K562 (cell line): ENCODE results near the gene MCM7. TPM values are rescaled to one million over a fixed set of nuclear protein-coding genes. Genes with fewer than 3 reads are reported as not detected.

Experiments
- ARID1B ChIP-seq: fragments of 450-650 bp; IDR thresholded peaks from 2 replicates; pipeline ENCODE4 v1.6.1; 2016; ENCODE audit warnings: antibody characterized with exemption, mild to moderate bottlenecking, inconsistent platforms
- ARID3B ChIP-seq: fragments of 250-450 bp; sonication (Bioruptor Pico); IDR thresholded peaks from 2 replicates; pipeline ENCODE4 v1.4.0; 2020; ENCODE audit warnings: borderline replicate concordance
- CHD2 ChIP-seq: IDR thresholded peaks from 2 replicates; pipeline ENCODE4 v1.6.1; 2011; ENCODE audit warnings: low read depth, low read length
- CXXC5 ChIP-seq: fragments of 250-450 bp; sonication (Bioruptor Pico); IDR thresholded peaks from 2 replicates; pipeline ENCODE4 v1.8.0; 2022; ENCODE audit warnings: inconsistent platforms, mild to moderate bottlenecking, moderate library complexity
- EHMT2 ChIP-seq: fragments of 450-650 bp; IDR thresholded peaks from 2 replicates; pipeline ENCODE4 v1.6.1; 2018; ENCODE audit warnings: antibody characterized with exemption
- FOXJ2 ChIP-seq: fragments of 200-800 bp; sonication (Bioruptor generic); IDR thresholded peaks from 2 replicates; pipeline ENCODE4 v1.6.1; 2016; ENCODE audit warnings: missing genetic modification characterization, missing compliant biosample characterization
- FUS ChIP-seq: fragments of 200-400 bp; formaldehyde crosslinking; optimal IDR thresholded peaks from 2 replicates; pipeline ENCODE3; 2017; ENCODE audit warnings: low read depth, low read length
- GATAD2B ChIP-seq: fragments of 450-650 bp; IDR thresholded peaks from 2 replicates; pipeline ENCODE4 v1.6.1; 2017; ENCODE audit warnings: mild to moderate bottlenecking, borderline replicate concordance
- L3MBTL2 ChIP-seq: fragments of 450-650 bp; IDR thresholded peaks from 2 replicates; pipeline ENCODE4 v1.6.1; 2016; ENCODE audit warnings: mild to moderate bottlenecking, moderate library complexity
- NCOA2 ChIP-seq, 2 experiments: fragments of 450-650 bp; IDR thresholded peaks; 2 replicates each; pipeline ENCODE4 v1.6.1; 2018; ENCODE audit warnings: mild to moderate bottlenecking in 2 of 2, moderate library complexity in 1 of 2; ENCODE audit not compliant: partially characterized antibody in 2 of 2
- NCOA4 ChIP-seq: fragments of 450-650 bp; IDR thresholded peaks from 2 replicates; pipeline ENCODE4 v1.6.1; 2018; ENCODE audit warnings: mild to moderate bottlenecking; ENCODE audit not compliant: partially characterized antibody
- NUFIP1 ChIP-seq: fragments of 450-650 bp; IDR thresholded peaks from 2 replicates; pipeline ENCODE4 v1.6.1; 2018; ENCODE audit not compliant: partially characterized antibody
- PKNOX1 ChIP-seq: fragments of 450-650 bp; IDR thresholded peaks from 2 replicates; pipeline ENCODE4 v1.6.1; 2016
- SMAD4 ChIP-seq: fragments of 250-450 bp; sonication (Bioruptor Pico); conservative IDR thresholded peaks from 2 replicates; pipeline ENCODE4 v1.8.0; 2021; ENCODE audit warnings: inconsistent platforms, mild to moderate bottlenecking, moderate library complexity
- TRIM28 ChIP-seq: fragments of 450-650 bp; IDR thresholded peaks from 2 replicates; pipeline ENCODE4 v1.6.1; 2017
- ZBTB17 ChIP-seq: fragments of 450-650 bp; formaldehyde crosslinking; IDR thresholded peaks from 2 replicates; pipeline ENCODE4 v1.4.0; 2020; ENCODE audit warnings: mild to moderate bottlenecking
- ZNF239 ChIP-seq: fragments of 250-450 bp; sonication (Bioruptor Pico); IDR thresholded peaks from 2 replicates; pipeline ENCODE4 v1.4.0; 2020; ENCODE audit warnings: mild to moderate bottlenecking
- ZNF551 ChIP-seq: fragments of 250-450 bp; sonication (Bioruptor Pico); IDR thresholded peaks from 2 replicates; pipeline ENCODE4 v1.5.0; 2021; ENCODE audit warnings: mild to moderate bottlenecking, moderate library complexity
- ZNF589 ChIP-seq: fragments of 200-800 bp; sonication (Bioruptor generic); IDR thresholded peaks from 2 replicates; pipeline ENCODE4 v1.6.1; 2016; ENCODE audit warnings: low read depth, missing genetic modification characterization, missing compliant biosample characterization
- ZNF766 ChIP-seq: fragments of 200-800 bp; sonication (Bioruptor generic); conservative IDR thresholded peaks from 2 replicates; pipeline ENCODE4 v1.6.1; 2016; ENCODE audit warnings: missing genetic modification characterization, missing compliant biosample characterization
- ZZZ3 ChIP-seq: fragments of 450-650 bp; IDR thresholded peaks from 2 replicates; pipeline ENCODE4 v1.6.1; 2016; ENCODE audit warnings: antibody characterized with exemption, mild to moderate bottlenecking, moderate library complexity
- polyA plus RNA-seq, 8 experiments: library from polyadenylated mRNA; depleted of rRNA in 4 of 8; stranded (reverse) in 5 of 8; unstranded in 3 of 8; fragments of >200 nt; fragmentation: Nextera tagmentation in 2 of 8; fragmentation: Illumina TruSeq in 1 of 8; extraction: Ambion mirVana in 2 of 8; extraction: Trizol in 1 of 8; gene quantifications; 2 replicates each; pipeline versions ENCODE4 v1.2.1 to v1.2.3, GENCODE V29; 2011 to 2014; ENCODE audit warnings: inconsistent platforms in 1 of 8, missing spikeins in 1 of 8
- total RNA-seq, 7 experiments: library from RNA; depleted of rRNA in 6 of 7; stranded (reverse); fragments of >200 nt in 6 of 7; fragmentation: Illumina TruSeq in 2 of 7; extraction: Trizol in 2 of 7; gene quantifications; 2 replicates each; pipeline versions ENCODE4 v1.2.1 to v1.2.3, GENCODE V29; 2011 to 2021; ENCODE audit warnings: low replicate concordance in 1 of 7
- TF ChIP-seq, protein P1 (sequence below), 2 experiments: fragments of 450-650 bp; IDR thresholded peaks; 2 replicates each; pipeline ENCODE4 v1.6.1; 2016
- TF ChIP-seq, protein P2 (sequence below): IDR thresholded peaks from 2 replicates; pipeline ENCODE4 v1.6.1; 2012; ENCODE audit warnings: low read depth, low read length, improper control_type of control experiment, borderline replicate concordance

Gene MCM7
- total and polyA plus RNA-seq, 9 of the 15 experiments (the other 6 are each of a cell fraction or from before 2014, with no cell fraction given), result 329 to 856 (median 437) TPM

DNA sequence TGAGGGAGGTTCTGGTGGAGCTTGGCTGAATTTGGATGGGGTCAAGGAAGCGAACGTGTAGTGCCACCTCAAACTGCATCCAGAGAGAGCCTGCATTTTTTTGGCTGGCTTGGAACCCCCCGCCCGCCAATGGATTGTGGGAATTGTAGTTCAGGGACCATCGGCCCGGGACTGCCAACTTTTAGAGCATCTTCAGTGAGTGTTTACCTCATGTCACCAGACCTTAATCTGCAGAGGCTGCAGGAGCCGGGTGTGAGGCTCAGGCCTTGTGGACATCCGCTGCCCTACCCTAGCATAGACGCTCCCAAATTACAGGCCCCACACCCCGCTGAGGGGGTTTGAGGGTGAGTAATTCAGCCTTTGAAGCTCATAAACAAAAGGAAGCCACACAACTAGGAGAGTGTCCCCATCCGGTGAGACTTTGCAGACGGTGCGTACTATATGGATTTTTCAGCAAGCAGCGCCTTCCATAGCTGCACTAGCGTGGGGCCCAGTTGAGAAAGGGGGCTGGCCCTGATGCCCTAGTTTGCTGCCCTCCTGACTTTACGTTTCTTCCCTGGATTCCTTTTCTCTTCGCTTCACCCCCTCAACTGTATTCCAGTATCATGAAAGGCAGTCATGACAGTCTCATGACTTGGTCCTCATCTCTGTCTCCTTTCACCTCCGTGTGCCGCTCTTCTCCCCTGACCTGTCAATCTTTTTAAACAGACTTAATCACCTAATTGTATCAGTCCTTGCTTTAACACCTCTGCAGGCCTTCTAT is 19.0 kb upstream of the MCM7 start (continued):
- TF ChIP-seq L3MBTL2, result 0 out of 2 replicates have a peak, but pooled peaks have one; percentile 56
- no peak for TF ChIP-seq ZNF551 (CRISPR knock-in tag)
- no peak for TF ChIP-seq ARID1B
- 0 out of 2 replicates have a peak, but pooled peaks have one; percentile 14 for TF ChIP-seq ZBTB17 (CRISPR knock-in tag)
- peak; percentile 79 for TF ChIP-seq PKNOX1
- TF ChIP-seq NCOA4, result peak; percentile 49
- no peak for TF ChIP-seq NCOA2 (IDR thresholded peaks at IDR 0.05; ENCODE audit: partially characterized antibody in 2 of 2)
- 0 out of 2 replicates have a peak, but pooled peaks have one; percentile 12 for TF ChIP-seq SMAD4 (CRISPR knock-in tag)
- TF ChIP-seq, protein P1, sequence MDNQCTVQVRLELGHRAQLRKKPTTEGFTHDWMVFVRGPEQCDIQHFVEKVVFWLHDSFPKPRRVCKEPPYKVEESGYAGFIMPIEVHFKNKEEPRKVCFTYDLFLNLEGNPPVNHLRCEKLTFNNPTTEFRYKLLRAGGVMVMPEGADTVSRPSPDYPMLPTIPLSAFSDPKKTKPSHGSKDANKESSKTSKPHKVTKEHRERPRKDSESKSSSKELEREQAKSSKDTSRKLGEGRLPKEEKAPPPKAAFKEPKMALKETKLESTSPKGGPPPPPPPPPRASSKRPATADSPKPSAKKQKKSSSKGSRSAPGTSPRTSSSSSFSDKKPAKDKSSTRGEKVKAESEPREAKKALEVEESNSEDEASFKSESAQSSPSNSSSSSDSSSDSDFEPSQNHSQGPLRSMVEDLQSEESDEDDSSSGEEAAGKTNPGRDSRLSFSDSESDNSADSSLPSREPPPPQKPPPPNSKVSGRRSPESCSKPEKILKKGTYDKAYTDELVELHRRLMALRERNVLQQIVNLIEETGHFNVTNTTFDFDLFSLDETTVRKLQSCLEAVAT (IDR thresholded peaks at IDR 0.05), result no peak
- TF ChIP-seq ZNF239 (CRISPR knock-in tag), result no peak
- no peak for TF ChIP-seq TRIM28
- TF ChIP-seq, protein P2, sequence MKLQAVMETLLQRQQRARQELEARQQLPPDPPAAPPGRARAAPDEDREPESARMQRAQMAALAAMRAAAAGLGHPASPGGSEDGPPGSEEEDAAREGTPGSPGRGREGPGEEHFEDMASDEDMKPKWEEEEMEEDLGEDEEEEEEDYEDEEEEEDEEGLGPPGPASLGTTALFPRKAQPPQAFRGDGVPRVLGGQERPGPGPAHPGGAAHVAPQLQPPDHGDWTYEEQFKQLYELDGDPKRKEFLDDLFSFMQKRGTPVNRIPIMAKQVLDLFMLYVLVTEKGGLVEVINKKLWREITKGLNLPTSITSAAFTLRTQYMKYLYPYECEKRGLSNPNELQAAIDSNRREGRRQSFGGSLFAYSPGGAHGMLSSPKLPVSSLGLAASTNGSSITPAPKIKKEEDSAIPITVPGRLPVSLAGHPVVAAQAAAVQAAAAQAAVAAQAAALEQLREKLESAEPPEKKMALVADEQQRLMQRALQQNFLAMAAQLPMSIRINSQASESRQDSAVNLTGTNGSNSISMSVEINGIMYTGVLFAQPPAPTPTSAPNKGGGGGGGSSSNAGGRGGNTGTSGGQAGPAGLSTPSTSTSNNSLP, result no peak
- no peak for TF ChIP-seq CHD2
- TF ChIP-seq GATAD2B, result no peak
- TF ChIP-seq FUS, result no peak
- no peak for TF ChIP-seq NUFIP1
- TF ChIP-seq ZZZ3, result no peak
- TF ChIP-seq ARID3B (CRISPR knock-in tag), result no peak
- no peak for TF ChIP-seq FOXJ2 (tag)
- TF ChIP-seq ZNF766 (CRISPR knock-in tag), result peak; percentile 8; the same call in 1 of the 2 replicates
- peak; percentile 33; the same call in 1 of the 2 replicates for TF ChIP-seq EHMT2
- TF ChIP-seq CXXC5, result no peak
- TF ChIP-seq ZNF589, result no peak
